Common myeloid progenitor, CD34-positive (primary cell): ENCODE results near the gene SMOC1.

Source experiments
- CTCF ChIA-PET: fragments of 350-600 bp; sonication (Branson Sonifier 250); formaldehyde crosslinking; loops from one replicate; lab custom pipeline; 2021; ENCODE audit warnings: antibody characterized with exemption; lab: Charles Lee
- POLR2A ChIA-PET: fragments of 350-600 bp; sonication (Branson Sonifier 250); formaldehyde crosslinking; loops from one replicate; lab custom pipeline; 2021; ENCODE audit warnings: antibody characterized with exemption; lab: Charles Lee
- DNase-seq, 3 donors: peaks; one replicate each; pipeline versions ENCODE4 v3.0.0 to v3.0.0-alpha.2; 2013
- H3K27ac ChIP-seq, 2 experiments: 1 replicate in 1 of 2; 2 replicates in 1 of 2; pipeline ENCODE4 v1.7.0; 2013; ENCODE audit warnings: inconsistent platforms in 2 of 2, low read length in 2 of 2, mild to moderate bottlenecking in 2 of 2, low read depth in 1 of 2, moderate library complexity in 1 of 2; ENCODE audit not compliant: severe bottlenecking in 2 of 2, insufficient read depth in 1 of 2, poor library complexity in 1 of 2
- H3K27me3 ChIP-seq, 5 experiments: replicated peaks in 2 of 5; 1 replicate in 3 of 5; 2 replicates in 2 of 5; pipeline versions ENCODE4 v1.6.1 to v1.7.0; 2013; ENCODE audit warnings: low read length in 4 of 5, mild to moderate bottlenecking in 2 of 5, moderate library complexity in 2 of 5, inconsistent platforms in 1 of 5; ENCODE audit not compliant: insufficient read depth in 5 of 5, control insufficient read depth in 4 of 5
- H3K36me3 ChIP-seq, 4 experiments: 1 replicate in 2 of 4; 2 replicates in 2 of 4; pipeline versions ENCODE4 v1.6.1 to v1.7.0; 2013; ENCODE audit warnings: low read length in 3 of 4, control low read depth in 1 of 4, mild to moderate bottlenecking in 1 of 4; ENCODE audit not compliant: control insufficient read depth in 4 of 4, insufficient read depth in 4 of 4
- H3K4me1 ChIP-seq, 4 experiments: 1 replicate in 3 of 4; 2 replicates in 1 of 4; pipeline versions ENCODE4 v1.6.1 to v1.7.1; 2013; ENCODE audit warnings: low read length in 3 of 4, mild to moderate bottlenecking in 3 of 4, control low read depth in 1 of 4, inconsistent platforms in 1 of 4, moderate library complexity in 1 of 4; ENCODE audit not compliant: control insufficient read depth in 4 of 4, insufficient read depth in 4 of 4; ENCODE audit errors: control extremely low read depth in 1 of 4
- H3K4me3 ChIP-seq, 7 experiments: 1 replicate in 4 of 7; 2 replicates in 3 of 7; pipeline versions ENCODE4 v1.5.1 to v1.7.0; 2013; ENCODE audit warnings: mild to moderate bottlenecking in 7 of 7, low read length in 6 of 7, moderate library complexity in 6 of 7, inconsistent platforms in 2 of 7, low read depth in 2 of 7, control low read depth in 1 of 7; ENCODE audit not compliant: insufficient read depth in 4 of 7, control insufficient read depth in 1 of 7; ENCODE audit errors: extremely low read depth in 1 of 7
- H3K9me3 ChIP-seq, 5 experiments: 1 replicate in 4 of 5; 2 replicates in 1 of 5; pipeline versions ENCODE4 v1.6.1 to v1.7.1; 2013; ENCODE audit warnings: low read length in 4 of 5, mild to moderate bottlenecking in 2 of 5, inconsistent platforms in 1 of 5, low read depth in 1 of 5, moderate library complexity in 1 of 5; ENCODE audit not compliant: control insufficient read depth in 4 of 5, insufficient read depth in 2 of 5; ENCODE audit errors: control extremely low read depth in 1 of 5
- WGBS: methylation state at CpG from one replicate; pipeline ENCODE4 v1.1.5; 2013; ENCODE audit not compliant: insufficient coverage; 5-methylcytosine and 5-hydroxymethylcytosine counted together

Gene SMOC1

DNA sequence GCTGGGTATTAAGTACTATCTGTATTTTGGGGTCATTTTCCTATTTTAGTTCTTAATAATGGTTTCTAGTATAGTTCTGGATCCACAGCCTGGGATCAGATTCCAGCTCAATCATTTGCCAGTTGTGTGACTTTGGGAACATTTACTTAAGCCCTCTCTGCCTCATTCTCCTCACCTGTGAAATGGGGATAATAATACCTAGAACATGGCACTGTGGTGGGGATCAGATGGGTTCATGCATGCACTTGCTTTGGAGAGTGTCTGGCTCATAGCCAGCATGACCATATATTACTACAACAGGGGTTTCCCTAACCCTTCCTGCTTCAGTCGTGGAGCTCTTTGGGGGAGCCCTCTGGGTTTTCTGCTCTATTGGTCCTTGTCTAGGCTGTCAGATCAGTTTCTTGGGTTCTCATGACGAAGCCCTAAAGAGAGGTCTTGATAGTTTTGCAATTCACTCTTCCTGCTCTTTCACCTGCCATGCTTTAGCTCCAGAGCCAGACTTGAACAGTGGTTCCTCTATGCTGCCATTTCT lies 34.1 kb upstream of the SMOC1 start:
- WGBS, result 48% methylated on average over 2 of the region's 2 CpGs
- ChIA-PET CTCF (no interaction called here), POLR2A (no interaction called here)
- H3K36me3 ChIP-seq, result no peaks in the 10 kb centered on the region
- no peaks in the 10 kb centered on the region for H3K4me1 ChIP-seq
- peak in 2 of 3 donors; percentile 6 to 7 for DNase-seq
- peaks cover 0 to 10% (median 4%) of the 10 kb centered on the region in 5 experiments for H3K27me3 ChIP-seq
- no peak overlapping the region for H3K4me3 ChIP-seq
- H3K9me3 ChIP-seq, result no peaks in the 10 kb centered on the region
- H3K27ac ChIP-seq, result no peak overlapping the region

DNA sequence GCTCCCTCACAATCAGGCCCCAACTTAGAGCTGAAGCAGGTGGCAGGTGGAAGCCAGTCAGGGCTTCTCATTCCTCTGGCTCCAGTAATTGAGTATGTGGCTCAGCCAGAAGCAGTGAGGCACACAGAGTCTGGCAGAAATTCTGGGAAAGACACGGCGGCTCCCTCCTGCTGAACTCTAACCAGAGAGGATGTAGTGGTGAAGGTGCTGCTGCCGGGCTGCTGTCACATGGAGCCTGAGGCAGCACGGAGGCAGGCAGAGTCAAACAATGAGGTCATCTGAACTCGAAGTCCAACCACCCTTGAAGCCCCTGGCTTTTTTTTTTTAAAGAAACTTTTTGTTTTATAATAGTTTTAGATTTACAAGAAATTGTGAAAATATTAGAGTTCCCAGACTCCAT lies 33.4 kb upstream of the SMOC1 start:
- 81% methylated on average over 4 of the region's 5 CpGs for WGBS
- H3K4me1 ChIP-seq, result no peaks in the 10 kb centered on the region

DNA sequence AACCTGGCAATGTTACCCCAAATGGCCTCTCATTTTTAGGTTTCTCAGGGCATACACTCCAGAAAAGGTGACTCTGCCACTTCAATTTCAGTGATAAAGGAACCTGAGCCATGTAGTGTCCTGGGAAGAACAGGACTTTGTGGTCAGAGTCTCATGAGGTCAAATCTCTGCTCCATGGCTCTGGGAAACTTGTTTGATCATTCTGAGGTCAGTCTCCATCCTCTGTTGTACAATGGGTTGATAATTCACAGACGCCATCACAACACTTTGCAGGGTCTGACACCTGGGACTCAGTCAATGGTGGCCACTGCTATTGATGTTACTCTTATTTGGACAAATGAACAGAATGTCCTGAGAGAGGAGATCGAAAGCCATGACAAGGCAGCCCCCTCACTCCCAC lies 31.1 kb upstream of the SMOC1 start:
- Histone ChIP-seq H3K36me3 (no peaks in the 10 kb centered on the region), H3K27ac (no peak overlapping the region), H3K9me3 (no peaks in the 10 kb centered on the region), H3K4me1 (no peaks in the 10 kb centered on the region), H3K27me3 (peaks cover 0 to 6% (median 0%) of the 10 kb centered on the region in 5 experiments), H3K4me3 (no peak overlapping the region)
- 86% methylated on average over 1 of the region's 2 CpGs for WGBS
- CTCF ChIA-PET, result no interaction called here
- no peak for DNase-seq
- POLR2A ChIA-PET, result no interaction called here

More for the DNA sequence above, 33.4 kb upstream of the SMOC1 start:
- DNase-seq, result no peak
- POLR2A ChIA-PET, result no interaction called here
- Histone ChIP-seq H3K4me3 (no peak overlapping the region), H3K36me3 (no peaks in the 10 kb centered on the region), H3K27me3 (peaks cover 0 to 10% (median 2%) of the 10 kb centered on the region in 5 experiments), H3K27ac (no peak overlapping the region), H3K9me3 (no peaks in the 10 kb centered on the region)
- CTCF ChIA-PET, result no interaction called here

DNA sequence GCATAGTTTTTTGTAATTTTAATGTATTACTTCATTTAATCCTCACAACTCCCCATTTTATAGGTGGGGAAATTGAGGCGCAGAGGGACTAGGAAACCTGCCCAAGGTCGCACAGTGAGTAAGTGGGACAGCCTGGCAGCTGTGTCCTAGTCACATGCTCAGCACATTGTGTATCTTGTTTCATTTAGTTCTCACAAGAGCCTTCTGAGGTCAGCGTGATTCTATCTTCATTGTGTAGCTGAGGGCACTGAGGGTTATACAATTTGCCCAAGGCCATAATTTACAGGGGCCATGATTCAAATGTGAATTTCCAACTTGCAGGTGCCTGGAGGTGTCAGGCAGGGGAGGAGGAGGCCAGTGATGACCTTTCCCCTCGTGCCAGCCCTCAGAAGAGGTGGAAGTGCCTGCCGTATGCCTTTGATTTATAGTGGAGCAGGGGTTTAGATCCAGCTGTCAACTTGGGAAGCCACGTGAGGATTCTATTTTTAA lies 30.3 kb upstream of the SMOC1 start:
- H3K9me3 ChIP-seq, result no peaks in the 10 kb centered on the region
- CTCF ChIA-PET, result no interaction called here
- H3K36me3 ChIP-seq, result no peaks in the 10 kb centered on the region
- WGBS, result 71% methylated on average over 4 of the region's 6 CpGs
- no peak for DNase-seq
- H3K4me3 ChIP-seq, result no peak overlapping the region
- H3K27ac ChIP-seq, result no peak overlapping the region
- H3K4me1 ChIP-seq, result no peaks in the 10 kb centered on the region
- H3K27me3 ChIP-seq, result peaks cover 0 to 6% (median 0%) of the 10 kb centered on the region in 5 experiments
- POLR2A ChIA-PET, result no interaction called here

DNA sequence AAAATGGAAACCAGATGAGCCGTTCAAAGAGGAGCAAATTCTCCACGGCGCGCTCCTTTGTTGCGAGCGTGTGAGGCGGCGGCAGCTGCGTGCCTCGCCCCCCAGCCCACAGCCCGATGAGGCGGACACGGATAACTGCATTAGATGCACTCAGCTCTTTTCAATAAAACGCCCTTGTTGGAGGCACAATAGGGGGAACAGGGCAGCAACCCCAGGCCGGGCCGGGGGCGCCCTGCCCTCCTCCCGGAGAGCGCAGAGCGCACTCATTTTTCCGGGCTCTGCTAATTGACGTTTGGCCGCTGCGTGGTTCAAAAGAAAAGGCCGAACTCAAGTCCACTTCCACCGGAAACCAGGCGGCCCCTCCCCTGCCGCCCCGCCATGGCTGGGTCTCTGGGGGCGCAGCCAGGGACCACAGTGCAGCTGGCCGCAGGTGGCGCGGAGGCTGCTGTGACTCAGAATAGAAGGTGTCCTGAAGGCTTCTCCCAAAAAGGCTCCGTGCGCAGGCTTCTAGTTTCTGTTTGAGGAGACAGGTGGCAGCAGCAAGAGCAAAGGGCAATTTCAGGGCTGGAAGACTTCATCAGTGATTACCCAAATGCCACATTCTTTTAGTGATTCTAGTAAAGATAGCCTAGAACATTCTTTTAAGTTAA lies 29.0 kb upstream of the SMOC1 start:
- Histone ChIP-seq H3K4me3 (peak overlapping the region in 2 of 7 experiments; percentile 11 to 52), H3K27me3 (peaks cover 0 to 6% (median 0%) of the 10 kb centered on the region in 5 experiments), H3K27ac (no peak overlapping the region), H3K9me3 (no peaks in the 10 kb centered on the region), H3K36me3 (no peaks in the 10 kb centered on the region), H3K4me1 (no peaks in the 10 kb centered on the region)
- CTCF ChIA-PET, result interaction anchor here (0.6 kb wide), 1 partner anchor 59 kb away, joined by 3 read pairs; no protein-coding TSS in a partner anchor
- POLR2A ChIA-PET, result no interaction called here
- 83% methylated on average over 33 of the region's 35 CpGs for WGBS
- DNase-seq, result peak in 2 of 3 donors; percentile 3 to 28

DNA sequence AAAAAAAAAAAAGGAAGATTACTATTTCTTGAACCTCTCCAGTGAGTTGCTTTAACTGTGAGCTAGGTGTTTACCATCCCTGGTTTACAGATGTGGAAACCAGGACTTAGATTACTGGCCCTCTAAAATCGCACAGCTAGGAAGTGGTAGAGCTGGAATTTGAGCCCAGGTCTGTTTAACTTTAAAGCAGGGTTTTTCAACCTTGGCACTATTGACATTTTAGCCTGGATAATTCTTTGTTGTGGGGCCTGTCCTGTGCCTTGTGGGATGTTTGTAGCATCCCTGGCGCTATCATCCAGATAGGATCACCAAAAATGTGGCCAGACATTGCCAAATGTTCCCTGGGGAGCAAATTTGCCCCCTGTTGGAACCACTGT lies 28.5 kb upstream of the SMOC1 start:
- Histone ChIP-seq H3K9me3 (no peaks in the 10 kb centered on the region), H3K4me1 (no peaks in the 10 kb centered on the region), H3K4me3 (no peak overlapping the region), H3K27me3 (peaks cover 0 to 6% (median 0%) of the 10 kb centered on the region in 5 experiments), H3K27ac (no peak overlapping the region), H3K36me3 (no peaks in the 10 kb centered on the region)
- 94% methylated on average over 2 of the region's 2 CpGs for WGBS
- no peak for DNase-seq
- ChIA-PET POLR2A (no interaction called here), CTCF (interaction anchor here (0.6 kb wide), 1 partner anchor 59 kb away, joined by 3 read pairs; no protein-coding TSS in a partner anchor)
